Cardiac fibroblast (primary cell): ENCODE results near the gene COL25A1.
A peak's percentile ranks its signal among the peaks of the same experiment; 100 is the strongest.
"Not testable (repeated sequence)": the region's sequence is repeated elsewhere in the genome, so short reads cannot be mapped to it uniquely, and the experiment has no call there.

Source experiments
- DNase-seq, 2 donors: peaks; one replicate each; pipeline versions ENCODE4 v3.0.0 to v3.0.0-alpha.2; 2010; ENCODE audit warnings: low read depth in 2 of 2
- H3K4me3 ChIP-seq, 2 donors: replicated peaks in 1 of 2; 1 replicate in 1 of 2; 2 replicates in 1 of 2; pipeline ENCODE4 v1.5.1; 2011; ENCODE audit warnings: low read depth in 2 of 2, low read length in 2 of 2, mild to moderate bottlenecking in 2 of 2, moderate library complexity in 1 of 2
- CTCF ChIP-seq: IDR thresholded peaks from one replicate; pipeline ENCODE4 v1.5.1; 2011; ENCODE audit warnings: low read depth, mild to moderate bottlenecking, low read length, inconsistent platforms

Gene COL25A1

GRCh38 chr4:109118635-109119034, 183.8 kb downstream of the COL25A1 start:
- no peak for TF ChIP-seq CTCF
- no peak for DNase-seq
- H3K4me3 ChIP-seq, result no peak overlapping the region

DNA sequence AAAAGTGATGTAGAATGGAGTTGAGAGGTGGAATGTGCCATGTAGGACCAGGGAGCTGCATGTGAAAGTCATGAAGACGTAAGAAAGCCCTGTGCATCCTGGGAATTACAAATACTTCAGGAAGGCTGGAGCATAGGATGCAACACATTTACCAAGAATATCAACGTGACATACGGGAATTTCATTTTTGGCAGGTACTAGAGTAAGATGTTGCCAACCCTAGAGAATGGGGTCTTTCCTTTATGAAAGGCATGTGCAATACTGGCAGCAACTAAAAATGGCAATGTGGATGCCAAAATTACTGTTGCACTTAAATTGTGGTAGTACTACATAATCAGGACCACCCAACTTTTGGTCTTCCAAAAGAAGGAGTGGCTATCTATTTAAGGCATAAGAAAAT, 188.0 kb downstream of the COL25A1 start:
- no peak for TF ChIP-seq CTCF
- no peak for DNase-seq
- no peak overlapping the region for H3K4me3 ChIP-seq

DNA sequence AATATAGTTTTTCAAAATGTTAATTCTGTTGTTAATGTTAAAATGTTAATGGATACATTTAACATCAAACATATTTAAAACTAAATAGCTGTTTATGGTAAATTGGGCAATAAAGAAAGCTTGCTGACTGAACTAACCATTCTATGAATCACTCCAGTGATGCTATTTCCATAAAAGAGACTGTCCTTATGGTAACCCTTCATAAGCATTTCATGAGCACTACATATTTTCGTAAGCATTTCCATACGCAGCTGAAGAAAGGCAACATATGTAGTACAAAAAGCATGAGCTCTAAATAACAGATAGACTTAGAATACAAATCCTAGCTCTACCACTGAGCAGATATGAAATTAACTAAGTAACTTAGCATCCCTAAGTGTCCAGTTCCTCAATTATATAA, 188.9 kb downstream of the COL25A1 start:
- no peak overlapping the region for H3K4me3 ChIP-seq
- no peak for TF ChIP-seq CTCF
- DNase-seq, result peak in 1 of 2 donors; percentile 42

GRCh38 chr4:109111031-109111430, 191.4 kb downstream of the COL25A1 start:
- H3K4me3 ChIP-seq, result no peak overlapping the region
- no peak for TF ChIP-seq CTCF
- DNase-seq, result no peak

- not testable (repeated sequence) for DNase-seq, H3K4me3 ChIP-seq
These were observed 194.2 kb downstream of the COL25A1 start for GRCh38 chr4:109108215-109108614.

- no peak overlapping the region for H3K4me3 ChIP-seq
- DNase-seq, result peak in 1 of 2 donors; percentile 27
- TF ChIP-seq CTCF, result no peak
These were observed 208.4 kb downstream of the COL25A1 start for GRCh38 chr4:109094056-109094455.

- DNase-seq, result no peak
- H3K4me3 ChIP-seq, result no peak overlapping the region
- no peak for TF ChIP-seq CTCF
These were observed 210.6 kb downstream of the COL25A1 start for GRCh38 chr4:109091727-109092409.
